KMS-11 (cell line): ENCODE measurements around the gene CMIP.

ENCODE experiments used
- H2AFZ ChIP-seq: fragments of 200-600 bp; sonication (generic); 2 replicates; pipeline ENCODE4 v1.6.1; 2016; ENCODE audit warnings: antibody characterized with exemption, mixed run types, low read depth
- H3K27ac ChIP-seq: fragments of 200-600 bp; sonication (generic); 2 replicates; pipeline ENCODE4 v1.6.1; 2016; ENCODE audit warnings: mild to moderate bottlenecking, mixed run types
- H3K27me3 ChIP-seq: fragments of 200-600 bp; sonication (generic); 2 replicates; pipeline ENCODE4 v1.6.1; 2017; ENCODE audit warnings: mild to moderate bottlenecking, low read depth, mixed run types, moderate library complexity; ENCODE audit not compliant: insufficient read depth
- H3K36me3 ChIP-seq: fragments of 200-600 bp; sonication (generic); 2 replicates; pipeline ENCODE4 v1.6.1; 2017; ENCODE audit warnings: mild to moderate bottlenecking, mixed run types; ENCODE audit not compliant: insufficient read depth
- H3K4me1 ChIP-seq: fragments of 200-600 bp; sonication (generic); 2 replicates; pipeline ENCODE4 v1.6.1; 2016; ENCODE audit warnings: mild to moderate bottlenecking, low read depth, mixed run types; ENCODE audit not compliant: poor library complexity, severe bottlenecking
- H3K4me2 ChIP-seq: fragments of 200-600 bp; sonication (generic); 2 replicates; pipeline ENCODE4 v1.7.0; 2016; ENCODE audit warnings: mild to moderate bottlenecking, mixed run types
- H3K4me3 ChIP-seq: fragments of 200-600 bp; sonication (generic); IDR thresholded peaks from 2 replicates; pipeline ENCODE4 v1.6.1; 2017; ENCODE audit warnings: low read depth, low read length, mixed read lengths; ENCODE audit not compliant: insufficient read depth
- H3K79me2 ChIP-seq: fragments of 200-600 bp; sonication (generic); 2 replicates; pipeline ENCODE4 v1.6.1; 2016; ENCODE audit warnings: low read depth, mixed run types; ENCODE audit not compliant: insufficient read depth
- H3K9ac ChIP-seq: fragments of 200-600 bp; sonication (generic); 2 replicates; pipeline ENCODE4 v1.6.1; 2016; ENCODE audit warnings: mild to moderate bottlenecking, mixed run types
- H4K20me1 ChIP-seq: fragments of 200-600 bp; sonication (generic); 2 replicates; pipeline ENCODE4 v1.6.1; 2016; ENCODE audit warnings: mild to moderate bottlenecking, mixed run types; ENCODE audit not compliant: insufficient read depth
- TF ChIP-seq, protein P1 (sequence below): fragments of 200-600 bp; sonication (generic); conservative IDR thresholded peaks from 2 replicates; pipeline ENCODE4 v1.6.1; 2017; ENCODE audit warnings: low read depth, mild to moderate bottlenecking, antibody characterized with exemption, low read length, moderate library complexity, mixed read lengths

CMIP gene

DNA sequence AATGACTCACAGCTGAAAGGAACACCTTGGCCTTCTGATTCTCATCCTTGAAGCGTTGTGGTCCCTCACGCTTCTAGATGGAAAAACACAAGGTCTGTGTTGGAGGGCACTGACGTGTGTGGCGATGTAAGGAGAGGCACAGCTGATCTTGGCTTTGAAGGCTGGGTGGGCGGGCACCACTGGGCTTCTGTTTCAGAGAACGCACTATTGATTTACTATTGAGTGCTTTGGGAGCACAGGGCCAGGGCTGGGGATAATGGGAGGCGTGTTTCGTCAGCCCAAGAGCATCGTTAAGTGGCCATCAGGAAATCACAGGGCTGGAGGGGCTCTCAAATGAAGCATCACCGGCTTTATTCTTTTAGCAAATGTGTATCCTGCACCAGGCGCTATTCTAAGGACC is 70.7 kb downstream of the CMIP start:
- Histone ChIP-seq H4K20me1 (peaks cover 12% of the 10 kb centered on the region), H3K79me2 (peaks cover 68% of the 10 kb centered on the region), H3K27ac (no peak overlapping the region), H3K36me3 (0 out of 2 replicates have a peak, but pooled peaks cover 5% of the 10 kb centered on the region), H3K4me3 (no peak overlapping the region), H3K4me1 (peaks cover 27% of the 10 kb centered on the region), H3K9ac (no peak overlapping the region), H2AFZ (no peak overlapping the region), H3K4me2 (no peak overlapping the region), H3K27me3 (no peaks in the 10 kb centered on the region)
- TF ChIP-seq, protein P1, sequence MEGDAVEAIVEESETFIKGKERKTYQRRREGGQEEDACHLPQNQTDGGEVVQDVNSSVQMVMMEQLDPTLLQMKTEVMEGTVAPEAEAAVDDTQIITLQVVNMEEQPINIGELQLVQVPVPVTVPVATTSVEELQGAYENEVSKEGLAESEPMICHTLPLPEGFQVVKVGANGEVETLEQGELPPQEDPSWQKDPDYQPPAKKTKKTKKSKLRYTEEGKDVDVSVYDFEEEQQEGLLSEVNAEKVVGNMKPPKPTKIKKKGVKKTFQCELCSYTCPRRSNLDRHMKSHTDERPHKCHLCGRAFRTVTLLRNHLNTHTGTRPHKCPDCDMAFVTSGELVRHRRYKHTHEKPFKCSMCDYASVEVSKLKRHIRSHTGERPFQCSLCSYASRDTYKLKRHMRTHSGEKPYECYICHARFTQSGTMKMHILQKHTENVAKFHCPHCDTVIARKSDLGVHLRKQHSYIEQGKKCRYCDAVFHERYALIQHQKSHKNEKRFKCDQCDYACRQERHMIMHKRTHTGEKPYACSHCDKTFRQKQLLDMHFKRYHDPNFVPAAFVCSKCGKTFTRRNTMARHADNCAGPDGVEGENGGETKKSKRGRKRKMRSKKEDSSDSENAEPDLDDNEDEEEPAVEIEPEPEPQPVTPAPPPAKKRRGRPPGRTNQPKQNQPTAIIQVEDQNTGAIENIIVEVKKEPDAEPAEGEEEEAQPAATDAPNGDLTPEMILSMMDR, result no peak

DNA sequence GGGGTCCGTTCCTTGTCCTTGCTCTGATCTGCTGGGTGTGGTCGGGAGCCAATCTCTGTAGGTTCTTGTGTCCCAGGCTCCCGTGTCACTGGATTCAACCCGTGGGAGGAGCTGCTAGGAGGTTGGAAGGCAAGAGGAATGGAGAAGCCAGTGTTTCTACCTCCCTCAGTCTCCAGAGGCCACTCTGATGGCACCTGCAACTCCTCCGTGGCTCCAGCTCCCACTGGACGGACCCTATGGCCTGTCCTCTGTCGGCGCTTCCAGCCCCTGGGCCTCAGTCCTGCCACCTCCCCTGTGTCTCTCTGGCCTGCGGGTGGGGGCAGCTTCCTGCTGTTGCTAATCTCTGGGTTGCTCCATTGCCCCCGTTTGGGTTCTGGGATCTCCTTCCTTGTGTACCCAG is 71.1 kb downstream of the CMIP start:
- 0 out of 2 replicates have a peak, but pooled peaks cover 5% of the 10 kb centered on the region for H3K36me3 ChIP-seq
- H2AFZ ChIP-seq, result no peak overlapping the region
- H3K79me2 ChIP-seq, result peaks cover 68% of the 10 kb centered on the region
- TF ChIP-seq, protein P1, result no peak
- H3K27ac ChIP-seq, result no peak overlapping the region
- H3K4me1 ChIP-seq, result peaks cover 31% of the 10 kb centered on the region
- no peak overlapping the region for H3K9ac ChIP-seq
- no peak overlapping the region for H3K4me3 ChIP-seq
- H4K20me1 ChIP-seq, result peaks cover 13% of the 10 kb centered on the region
- H3K4me2 ChIP-seq, result no peak overlapping the region
- H3K27me3 ChIP-seq, result no peaks in the 10 kb centered on the region

DNA sequence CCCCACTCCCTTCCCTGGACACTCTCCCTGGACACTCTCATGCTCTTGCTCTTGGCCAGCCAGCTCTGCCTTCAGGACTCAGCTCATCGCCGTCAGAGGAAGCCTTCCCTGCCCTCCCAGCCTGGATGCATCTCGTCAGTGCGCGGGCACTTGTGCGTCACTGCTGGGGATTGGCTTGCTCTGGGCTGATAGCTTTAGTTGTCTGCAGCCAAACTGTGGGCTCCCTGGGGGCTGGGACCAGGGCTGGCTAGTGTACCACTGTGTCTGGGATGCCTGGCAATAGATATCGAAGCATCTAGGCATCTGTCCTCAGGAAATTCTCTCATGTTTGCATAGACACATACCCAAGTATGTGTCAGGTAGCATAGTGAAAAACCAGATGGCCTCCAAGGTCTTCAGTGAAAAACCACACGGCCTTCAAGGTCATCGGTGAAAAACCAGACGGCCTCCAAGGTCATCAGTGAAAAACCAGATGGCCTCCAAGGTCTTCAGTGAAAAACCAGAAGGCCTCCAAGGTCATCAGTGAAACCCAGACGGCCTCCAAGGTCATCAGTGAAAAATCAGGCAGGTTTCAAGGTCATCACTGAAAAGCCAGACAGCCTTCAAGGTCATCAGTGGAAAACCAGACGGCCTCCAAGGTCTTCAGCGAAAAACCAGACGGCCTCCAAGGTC is 72.0 kb downstream of the CMIP start:
- Histone ChIP-seq H3K36me3 (no peaks in the 10 kb centered on the region), H3K9ac (no peak overlapping the region), H3K79me2 (peaks cover 72% of the 10 kb centered on the region), H4K20me1 (peaks cover 13% of the 10 kb centered on the region), H3K27ac (no peak overlapping the region), H3K4me1 (peaks cover 33% of the 10 kb centered on the region), H3K4me2 (no peak overlapping the region), H3K4me3 (no peak overlapping the region), H3K27me3 (no peaks in the 10 kb centered on the region), H2AFZ (no peak overlapping the region)
- TF ChIP-seq, protein P1, result no peak

DNA sequence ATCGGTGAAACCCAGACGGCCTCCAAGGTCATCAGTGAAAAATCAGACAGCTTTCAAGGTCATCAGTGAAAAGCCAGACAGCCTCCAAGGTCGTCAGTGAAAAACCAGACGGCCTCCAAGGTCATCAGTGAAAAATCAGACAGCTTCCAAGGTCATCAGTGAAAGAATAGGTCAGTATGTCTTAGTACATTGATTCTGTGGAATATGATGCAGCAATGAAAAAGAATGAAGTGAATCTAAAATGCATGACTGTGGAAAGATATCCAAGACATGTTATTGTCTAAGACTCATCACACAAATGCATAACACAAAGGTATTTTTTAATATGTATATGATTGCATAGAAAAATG is 72.5 kb downstream of the CMIP start:
- Histone ChIP-seq H3K9ac (no peak overlapping the region), H3K4me2 (no peak overlapping the region), H2AFZ (no peak overlapping the region), H3K4me1 (peaks cover 33% of the 10 kb centered on the region), H3K27ac (no peak overlapping the region), H3K27me3 (no peaks in the 10 kb centered on the region), H3K4me3 (no peak overlapping the region), H3K79me2 (peaks cover 72% of the 10 kb centered on the region), H3K36me3 (no peaks in the 10 kb centered on the region), H4K20me1 (peaks cover 13% of the 10 kb centered on the region; the same call in 1 of the 2 replicates)
- TF ChIP-seq, protein P1, result no peak
